Pancreas (tissue), 10 donors: ENCODE results near the gene PIM1. TPM values are rescaled to one million over a fixed set of nuclear protein-coding genes. Genes with fewer than 3 reads are reported as not detected.
"Not testable (repeated sequence)": the region's sequence is repeated elsewhere in the genome, so short reads cannot be mapped to it uniquely, and the experiment has no call there.

ENCODE experiments used
- ATAC-seq, 4 donors: fragments of 200-7000 bp; cut with Tn5 transposase; one replicate each; pipeline versions ENCODE4 v1.8.0 to v1.9.1; 2020; ENCODE audit warnings: mild to moderate bottlenecking in 4 of 4, moderate library complexity in 4 of 4
- DNase-seq, 6 donors: peaks; one replicate each; pipeline ENCODE4 v3.0.0-alpha.2; 2020
- FAIRE-seq: peaks from 2 replicates; lab custom pipeline; 2012; peaks lifted over from hg19 to GRCh38; lab: Jason Lieb, UNC
- H3K27ac ChIP-seq, 4 donors: fragments of 200-600 bp; sonication (generic); 1 replicate in 3 of 4; 2 replicates in 1 of 4; pipeline versions ENCODE4 v1.5.0 to v1.8.0; 2020
- H3K27me3 ChIP-seq, 4 donors: fragments of 200-600 bp; one replicate each; pipeline ENCODE4 v1.8.0; 2021
- H3K36me3 ChIP-seq, 3 donors: fragments of 200-600 bp; sonication (generic) in 1 of 3; one replicate each; pipeline versions ENCODE4 v1.5.0 to v1.8.0; 2020 to 2021
- H3K4me1 ChIP-seq, 3 donors: fragments of 200-600 bp; one replicate each; pipeline ENCODE4 v1.8.0; 2021
- H3K4me3 ChIP-seq, 4 donors: fragments of 200-600 bp; sonication (generic) in 2 of 4; one replicate each; pipeline versions ENCODE4 v1.5.0 to v1.8.0; 2020 to 2021
- H3K9me3 ChIP-seq, 4 donors: fragments of 200-600 bp; one replicate each; pipeline ENCODE4 v1.8.0; 2021
- CTCF ChIP-seq, 4 donors: fragments of 200-600 bp; sonication (generic) in 3 of 4; IDR thresholded peaks; one replicate each; pipeline versions ENCODE4 v1.5.0 to v1.8.0; 2021; ENCODE audit warnings: antibody characterized with exemption in 4 of 4
- WGBS, 2 donors: extraction: QIAGEN DNeasy Blood & Tissue Kit; methylation state at CpG; one replicate each; pipeline ENCODE4 v1.1.7; 2013; 5-methylcytosine and 5-hydroxymethylcytosine counted together
- intact Hi-C, 3 donors: fragments of 100-400 bp; cut with DNase I; formaldehyde crosslinking; loops; one replicate each; pipeline versions ENCODE4 v1.11.1 to v1.14.2; 2022
- polyA plus RNA-seq, 2 donors: library from polyadenylated mRNA; stranded (reverse); fragments of 200-250 nt; gene quantifications; one replicate each; pipeline ENCODE4 v1.2.3, GENCODE V29; 2013
- total RNA-seq, 6 donors: library from RNA; stranded (reverse); fragmentation: NEBNext Ultra II Directional in 4 of 6; extraction: Animal tissue kit (Norgen Biotek cat#: 25700) in 4 of 6; gene quantifications; one replicate each; pipeline versions ENCODE4 v1.2.1 to v1.2.4, GENCODE V29; 2021 to 2023
- donor health status: healthy with polysubstance abuse.
- donor health status: DM: no; HTN: no; CAD: no; lungs with moderate emphysema.
- donor health status: DM: no; HTN: no; CAD: no.
- donor health status: control.
- donor health status: control.
- donor health status: Bipolar disorder and iron deficiency.
- donor health status: DM: yes; HTN: yes; CAD: no.
- donor health status: DM: no; HTN: no; CAD: no.
- donor health status: DM: no; HTN: no; CAD: no.
- donor health status: DM: yes; HTN: yes; CAD: no.

Gene PIM1
- total and polyA plus RNA-seq, 8 donors = 7.5 to 25.3 (median 14.1) TPM

GRCh38 chr6:37125774-37126492, 44.0 kb upstream of the PIM1 start:
- WGBS, 2 donors = 36 to 37% methylated on average over 20 of the region's 20 CpGs
- FAIRE-seq (no peak), ATAC-seq (peak in 3 of 4 donors; percentile 54 to 64 (median 56)), DNase-seq (no peak)
- no peaks in the 10 kb centered on the region for H3K27me3 ChIP-seq
- peak overlapping the region in 2 of 4 donors; percentile 22 to 23 for H3K27ac ChIP-seq
- H3K4me3 ChIP-seq = peak overlapping the region in 2 of 4 donors; percentile 6 to 17
- no peaks in the 10 kb centered on the region for H3K9me3 ChIP-seq
- no peaks in the 10 kb centered on the region for H3K4me1 ChIP-seq
- no peaks in the 10 kb centered on the region for H3K36me3 ChIP-seq
- no peak for TF ChIP-seq CTCF (IDR thresholded peaks at IDR 0.05)
- intact Hi-C loops = no loop called here

- no peaks in the 10 kb centered on the region for H3K36me3 ChIP-seq
- H3K27ac ChIP-seq = no peak overlapping the region
- no peaks in the 10 kb centered on the region for H3K9me3 ChIP-seq
- no peaks in the 10 kb centered on the region for H3K27me3 ChIP-seq
- H3K4me3 ChIP-seq = no peak overlapping the region
- no peak for TF ChIP-seq CTCF (IDR thresholded peaks at IDR 0.05)
- no peak for ATAC-seq
- 48 to 56% methylated on average over 6 of the region's 6 CpGs for WGBS, 2 donors
- DNase-seq = no peak
- no peak for FAIRE-seq
- intact Hi-C loops = no loop called here
- no peaks in the 10 kb centered on the region for H3K4me1 ChIP-seq
These were observed 43.4 kb upstream of the PIM1 start for GRCh38 chr6:37126493-37126958.

GRCh38 chr6:37126961-37127616, 42.9 kb upstream of the PIM1 start:
- no peak overlapping the region for H3K4me3 ChIP-seq
- no peak overlapping the region for H3K27ac ChIP-seq
- H3K4me1 ChIP-seq = no peaks in the 10 kb centered on the region
- H3K36me3 ChIP-seq = no peaks in the 10 kb centered on the region
- TF ChIP-seq CTCF (IDR thresholded peaks at IDR 0.05) = no peak
- DNase-seq (no peak), ATAC-seq (no peak), FAIRE-seq (no peak)
- intact Hi-C loops = no loop called here
- H3K9me3 ChIP-seq = no peaks in the 10 kb centered on the region
- 87 to 90% methylated on average over 1 of the region's 1 CpG for WGBS, 2 donors
- H3K27me3 ChIP-seq = no peaks in the 10 kb centered on the region

- ATAC-seq = peak in 2 of 4 donors; percentile 45 to 61
- Histone ChIP-seq H3K27ac (no peak overlapping the region), H3K36me3 (no peaks in the 10 kb centered on the region)
These were observed 41.7 kb upstream of the PIM1 start for GRCh38 chr6:37127961-37128862.

GRCh38 chr6:37128863-37129443, 41.0 kb upstream of the PIM1 start:
- 90 to 92% methylated on average over 12 of the region's 12 CpGs for WGBS, 2 donors
- DNase-seq, intact Hi-C loops: not testable (repeated sequence)

More at GRCh38 chr6:37127961-37128862, 41.7 kb upstream of the PIM1 start:
- Histone ChIP-seq H3K4me1 (no peaks in the 10 kb centered on the region), H3K4me3 (no peak overlapping the region), H3K27me3 (no peaks in the 10 kb centered on the region), H3K9me3 (no peaks in the 10 kb centered on the region)
- intact Hi-C loops = no loop called here
- TF ChIP-seq CTCF (IDR thresholded peaks at IDR 0.05) = no peak
- WGBS, 2 donors = 77 to 79% methylated on average over 8 of the region's 8 CpGs
- FAIRE-seq (no peak), DNase-seq (no peak)

More at GRCh38 chr6:37128863-37129443, 41.0 kb upstream of the PIM1 start:
- not testable (repeated sequence) for H3K27me3 ChIP-seq, H3K4me3 ChIP-seq, ATAC-seq, H3K36me3 ChIP-seq, H3K9me3 ChIP-seq, H3K27ac ChIP-seq, FAIRE-seq, H3K4me1 ChIP-seq
